HUES64 (cell line): ENCODE results near the gene DRD5.
"Not testable (repeated sequence)": the region's sequence is repeated elsewhere in the genome, so short reads cannot be mapped to it uniquely, and the experiment has no call there.

Experiments used
- H3K27ac ChIP-seq: 2 replicates; pipeline ENCODE4 v1.7.0; 2013; ENCODE audit warnings: low read depth, low read length, inconsistent platforms
- H3K27me3 ChIP-seq: 2 replicates; pipeline ENCODE4 v1.6.1; 2013; ENCODE audit warnings: mild to moderate bottlenecking, low read length; ENCODE audit not compliant: insufficient read depth
- H3K36me3 ChIP-seq: 2 replicates; pipeline ENCODE4 v1.6.1; 2013; ENCODE audit warnings: mild to moderate bottlenecking, low read length; ENCODE audit not compliant: insufficient read depth
- H3K4me1 ChIP-seq: 2 replicates; pipeline ENCODE4 v1.6.1; 2013; ENCODE audit warnings: mild to moderate bottlenecking, low read length, moderate library complexity; ENCODE audit not compliant: insufficient read depth
- H3K4me3 ChIP-seq: 2 replicates; pipeline ENCODE4 v1.5.1; 2013; ENCODE audit warnings: mild to moderate bottlenecking, low read length, moderate library complexity
- H3K9ac ChIP-seq: 2 replicates; pipeline ENCODE4 v1.6.1; 2013; ENCODE audit warnings: mild to moderate bottlenecking, low read depth, low read length
- H3K9me3 ChIP-seq: 2 replicates; pipeline ENCODE4 v1.6.1; 2013; ENCODE audit warnings: low read depth, low read length; ENCODE audit not compliant: insufficient read depth
- WGBS: fragments of 150-250, 120-280 bp; methylation state at CpG from one replicate; pipeline ENCODE4 v1.1.7; 2013; ENCODE audit warnings: missing lambda C conversion rate; 5-methylcytosine and 5-hydroxymethylcytosine counted together

The DRD5 gene

DNA sequence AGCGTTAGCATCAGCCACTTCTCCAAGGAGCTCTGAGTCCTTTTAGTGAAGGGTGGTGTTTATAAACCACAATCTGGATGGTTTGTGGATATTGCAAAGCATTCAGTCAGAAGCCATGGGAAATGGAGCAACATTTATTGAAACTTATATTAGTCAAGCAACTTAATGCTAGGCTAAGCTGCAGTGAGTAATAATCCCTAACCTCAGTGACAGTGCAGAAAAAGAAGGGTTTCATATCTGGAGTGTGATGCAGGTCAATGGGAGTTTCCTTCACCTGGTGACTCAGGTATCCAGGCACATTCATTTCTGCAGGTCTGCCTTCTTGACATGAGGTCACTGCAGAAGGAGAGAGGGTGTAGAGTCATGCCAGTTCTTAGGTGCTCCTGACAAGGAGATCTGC lies 10.4 kb upstream of the DRD5 start:
- Histone ChIP-seq H3K9ac (no peak overlapping the region), H3K4me1 (no peaks in the 10 kb centered on the region), H3K9me3 (no peaks in the 10 kb centered on the region), H3K36me3 (no peaks in the 10 kb centered on the region), H3K27ac (no peak overlapping the region), H3K4me3 (no peak overlapping the region), H3K27me3 (no peaks in the 10 kb centered on the region; the same call in 1 of the 2 replicates)
- no CpG with 5 or more reads among the region's 1 CpG for WGBS

DNA sequence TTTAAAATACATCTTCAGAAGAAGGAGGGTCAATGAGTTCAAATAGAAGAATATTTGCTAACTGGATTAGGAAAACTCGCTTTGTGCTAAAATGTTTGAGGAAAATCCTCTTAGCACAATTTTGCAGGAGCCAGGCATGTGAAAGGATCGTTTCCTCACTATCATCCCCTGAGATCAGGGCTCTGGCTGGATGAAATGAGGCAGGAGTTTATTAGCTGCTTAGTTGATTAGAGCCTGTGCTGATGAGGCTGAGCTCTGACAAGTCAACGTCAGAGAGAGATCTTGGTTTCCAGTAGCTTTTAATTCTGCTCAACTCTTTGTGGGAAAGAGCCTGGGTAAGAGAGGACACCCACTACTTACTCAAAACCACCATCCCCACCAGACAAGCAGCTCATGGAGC lies 8.0 kb upstream of the DRD5 start:
- 76% methylated on average over 3 of the region's 3 CpGs for WGBS

DNA sequence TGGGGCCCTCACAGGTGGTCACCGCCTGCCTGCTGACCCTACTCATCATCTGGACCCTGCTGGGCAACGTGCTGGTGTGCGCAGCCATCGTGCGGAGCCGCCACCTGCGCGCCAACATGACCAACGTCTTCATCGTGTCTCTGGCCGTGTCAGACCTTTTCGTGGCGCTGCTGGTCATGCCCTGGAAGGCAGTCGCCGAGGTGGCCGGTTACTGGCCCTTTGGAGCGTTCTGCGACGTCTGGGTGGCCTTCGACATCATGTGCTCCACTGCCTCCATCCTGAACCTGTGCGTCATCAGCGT lies 652 bp downstream of the DRD5 start:
- Histone ChIP-seq H3K4me1 (no peaks in the 10 kb centered on the region), H3K27ac (no peak overlapping the region), H3K9me3 (no peaks in the 10 kb centered on the region), H3K27me3 (peaks cover 43% of the 10 kb centered on the region), H3K9ac (no peak overlapping the region), H3K36me3 (no peaks in the 10 kb centered on the region), H3K4me3 (peak overlapping the region; percentile 55)
- 81% methylated on average over 22 of the region's 22 CpGs for WGBS

More for the DNA sequence above, 8.0 kb upstream of the DRD5 start:
- no peaks in the 10 kb centered on the region for H3K9me3 ChIP-seq
- no peaks in the 10 kb centered on the region; the same call in 1 of the 2 replicates for H3K27me3 ChIP-seq
- H3K9ac ChIP-seq = no peak overlapping the region
- H3K27ac ChIP-seq = no peak overlapping the region
- H3K4me1 ChIP-seq = no peaks in the 10 kb centered on the region
- H3K36me3 ChIP-seq = no peaks in the 10 kb centered on the region
- H3K4me3 ChIP-seq = no peak overlapping the region

DNA sequence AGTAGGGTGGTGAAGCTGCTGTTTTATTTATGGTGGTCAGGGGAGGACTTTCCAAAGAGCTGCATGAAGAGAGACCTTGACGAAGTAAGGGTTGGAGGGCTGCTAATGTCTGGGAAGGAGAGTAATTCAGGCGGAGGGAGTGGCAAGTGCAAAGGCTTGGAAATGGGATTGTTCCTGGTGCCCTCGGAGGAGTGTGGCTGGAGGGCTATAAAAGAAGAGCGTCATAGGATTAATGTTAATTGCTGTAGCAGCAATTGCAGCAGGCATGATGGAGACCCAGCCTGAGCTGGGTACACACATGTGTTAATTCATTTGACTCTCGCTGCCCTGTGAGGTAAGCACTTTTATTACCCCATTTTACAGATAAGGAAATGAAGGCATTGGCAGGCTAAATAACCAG lies 4.5 kb downstream of the DRD5 start:
- not testable (repeated sequence) for H3K36me3 ChIP-seq, H3K4me1 ChIP-seq, H3K9ac ChIP-seq, H3K9me3 ChIP-seq, H3K4me3 ChIP-seq, H3K27ac ChIP-seq
- H3K27me3 ChIP-seq = peaks cover 30% of the 10 kb centered on the region
- 86% methylated on average over 5 of the region's 5 CpGs for WGBS

DNA sequence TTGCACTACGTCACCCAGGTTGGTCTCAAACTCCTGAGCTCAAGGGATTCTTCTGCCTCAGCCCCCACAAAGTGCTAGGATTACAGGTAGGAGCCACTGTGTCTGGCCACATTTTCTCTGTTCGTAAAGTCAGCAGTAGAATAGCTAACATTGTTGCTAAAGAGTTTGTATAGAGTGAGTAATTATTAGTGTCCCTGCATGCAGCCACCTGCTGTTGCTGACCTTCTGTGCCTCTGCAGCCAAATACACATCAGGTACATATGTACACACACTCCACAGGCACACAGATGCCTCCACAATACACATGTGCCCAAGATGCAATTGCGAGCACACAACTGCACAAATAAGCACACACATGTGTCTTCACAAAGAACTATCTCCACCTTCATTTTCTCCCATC lies 10.9 kb downstream of the DRD5 start:
- 95% methylated on average over 3 of the region's 3 CpGs for WGBS
- Histone ChIP-seq H3K27me3 (no peaks in the 10 kb centered on the region), H3K9ac (no peak overlapping the region), H3K27ac (no peak overlapping the region), H3K36me3 (no peaks in the 10 kb centered on the region), H3K4me1 (no peaks in the 10 kb centered on the region), H3K4me3 (no peak overlapping the region), H3K9me3 (no peaks in the 10 kb centered on the region)

DNA sequence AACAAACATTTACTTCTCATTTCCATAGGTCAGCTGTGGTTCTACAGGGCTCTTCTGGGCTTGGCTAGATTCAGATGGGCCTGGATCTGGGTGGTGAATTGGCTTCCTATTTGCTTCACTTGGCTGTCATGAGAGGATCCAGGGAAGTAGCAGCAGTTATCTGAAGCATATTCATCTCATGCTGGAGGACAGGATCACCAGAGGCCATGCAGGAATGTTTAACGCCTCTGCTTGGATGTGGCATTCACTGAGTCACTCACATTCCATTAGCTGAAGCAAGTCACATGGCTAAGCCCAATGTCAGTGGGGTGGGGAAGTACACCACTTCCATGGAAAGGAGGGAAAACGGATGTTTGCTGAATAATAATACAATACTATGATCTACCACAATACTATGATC lies 15.2 kb downstream of the DRD5 start:
- H3K4me3 ChIP-seq, H3K9ac ChIP-seq, H3K27me3 ChIP-seq, H3K27ac ChIP-seq, H3K4me1 ChIP-seq, H3K36me3 ChIP-seq, H3K9me3 ChIP-seq: not testable (repeated sequence)
- WGBS = no CpG with 5 or more reads among the region's 2 CpGs

DNA sequence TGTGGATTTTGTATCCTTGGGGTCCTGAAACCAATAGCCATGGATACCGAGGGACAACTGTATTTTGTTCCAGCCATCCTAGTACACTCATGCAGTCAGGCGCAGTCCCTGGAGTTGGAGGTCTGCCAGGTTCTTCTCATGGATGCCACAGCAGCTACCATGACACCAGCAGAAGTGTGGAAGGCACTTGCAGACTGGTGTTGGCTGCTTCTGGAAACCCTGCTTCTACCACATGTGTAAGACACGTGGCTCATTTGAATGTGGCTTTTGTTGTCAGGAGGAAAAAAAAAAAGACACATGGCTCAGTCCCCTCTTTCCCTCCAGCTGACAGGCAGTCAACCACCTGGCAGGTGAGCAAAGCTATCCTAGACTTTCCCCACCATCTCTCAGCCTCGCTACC lies 19.4 kb downstream of the DRD5 start:
- no peak overlapping the region for H3K4me3 ChIP-seq
- H3K36me3 ChIP-seq = no peaks in the 10 kb centered on the region
- WGBS = 93% methylated on average over 3 of the region's 4 CpGs
- H3K27ac ChIP-seq = no peak overlapping the region
- 0 out of 2 replicates have a peak, but pooled peaks cover 8% of the 10 kb centered on the region for H3K4me1 ChIP-seq
- no peaks in the 10 kb centered on the region for H3K9me3 ChIP-seq
- H3K27me3 ChIP-seq = no peaks in the 10 kb centered on the region
- no peak overlapping the region for H3K9ac ChIP-seq

DNA sequence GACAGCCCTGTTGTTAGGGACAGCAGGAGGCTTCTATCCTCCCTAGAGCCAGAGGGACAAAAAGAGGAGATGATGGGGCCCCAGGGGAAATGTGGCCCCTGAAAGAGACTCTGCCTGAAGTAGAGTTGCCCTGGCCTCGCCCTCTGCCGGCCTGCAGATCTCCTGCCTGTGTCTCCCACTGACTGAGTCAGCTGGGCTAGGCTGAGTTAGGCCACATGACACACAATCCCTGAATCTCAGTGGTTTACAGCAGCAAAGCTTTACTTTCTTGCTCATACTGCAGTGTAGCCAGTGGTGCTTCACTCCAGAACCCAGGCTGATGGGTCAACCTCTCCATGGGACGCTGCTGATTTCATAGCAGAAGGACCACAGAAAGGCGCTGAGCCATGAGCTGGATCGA lies 23.5 kb downstream of the DRD5 start:
- Histone ChIP-seq H3K36me3 (no peaks in the 10 kb centered on the region), H3K4me3 (no peak overlapping the region), H3K9ac (no peak overlapping the region), H3K27ac (no peak overlapping the region), H3K27me3 (no peaks in the 10 kb centered on the region), H3K4me1 (0 out of 2 replicates have a peak, but pooled peaks cover 8% of the 10 kb centered on the region), H3K9me3 (no peaks in the 10 kb centered on the region)
- 88% methylated on average over 5 of the region's 5 CpGs for WGBS

DNA sequence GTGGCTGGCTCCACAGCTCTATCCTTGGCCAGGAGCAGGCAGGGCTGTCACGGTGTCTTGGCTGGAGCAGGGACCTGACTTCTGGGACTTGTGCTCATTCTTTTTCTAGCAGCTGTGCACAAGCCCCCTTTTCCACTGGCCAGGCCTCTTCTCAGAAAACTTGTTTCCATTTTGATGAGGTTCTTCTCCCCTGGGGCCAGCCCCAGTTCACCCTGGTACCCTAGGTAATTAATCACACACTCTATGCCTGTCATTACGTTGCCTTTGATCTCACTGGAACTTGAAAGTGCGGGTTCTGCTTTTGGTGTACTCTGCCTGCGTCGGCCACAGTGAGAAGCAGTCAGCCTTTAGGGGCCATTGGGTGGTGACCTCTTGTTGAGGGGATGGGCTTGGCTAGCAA lies 26.6 kb downstream of the DRD5 start:
- no peaks in the 10 kb centered on the region for H3K36me3 ChIP-seq
- H3K9me3 ChIP-seq = no peaks in the 10 kb centered on the region
- WGBS = 90% methylated on average over 5 of the region's 5 CpGs
- no peak overlapping the region for H3K27ac ChIP-seq
- H3K27me3 ChIP-seq = no peaks in the 10 kb centered on the region
- H3K4me1 ChIP-seq = 0 out of 2 replicates have a peak, but pooled peaks cover 8% of the 10 kb centered on the region
- no peak overlapping the region for H3K9ac ChIP-seq
- H3K4me3 ChIP-seq = no peak overlapping the region

DNA sequence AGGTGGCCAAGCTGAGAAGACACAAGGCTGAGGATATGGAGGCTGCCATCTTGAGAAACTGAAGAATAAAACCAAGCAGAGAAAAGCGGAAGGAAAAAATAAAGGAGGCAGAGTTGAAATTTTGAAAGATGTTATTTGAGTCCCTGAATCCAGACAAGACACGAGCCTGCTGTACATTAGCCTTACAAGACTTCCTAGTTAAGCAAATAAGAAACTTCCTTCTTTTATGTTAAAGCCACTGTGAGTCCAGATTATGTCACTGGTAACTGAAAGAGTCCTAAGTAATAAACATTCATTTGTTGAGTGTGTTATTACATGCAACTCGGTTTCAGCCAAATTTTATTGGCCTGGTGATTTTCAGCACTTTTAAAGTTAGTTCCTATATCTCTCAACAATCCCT lies 30.4 kb downstream of the DRD5 start:
- H3K27ac ChIP-seq = no peak overlapping the region
- no peak overlapping the region for H3K9ac ChIP-seq
- H3K27me3 ChIP-seq = no peaks in the 10 kb centered on the region
- no peaks in the 10 kb centered on the region for H3K4me1 ChIP-seq
- H3K36me3 ChIP-seq = no peaks in the 10 kb centered on the region
- no peaks in the 10 kb centered on the region for H3K9me3 ChIP-seq
- WGBS = 100% methylated on average over 2 of the region's 3 CpGs
- H3K4me3 ChIP-seq = no peak overlapping the region

DNA sequence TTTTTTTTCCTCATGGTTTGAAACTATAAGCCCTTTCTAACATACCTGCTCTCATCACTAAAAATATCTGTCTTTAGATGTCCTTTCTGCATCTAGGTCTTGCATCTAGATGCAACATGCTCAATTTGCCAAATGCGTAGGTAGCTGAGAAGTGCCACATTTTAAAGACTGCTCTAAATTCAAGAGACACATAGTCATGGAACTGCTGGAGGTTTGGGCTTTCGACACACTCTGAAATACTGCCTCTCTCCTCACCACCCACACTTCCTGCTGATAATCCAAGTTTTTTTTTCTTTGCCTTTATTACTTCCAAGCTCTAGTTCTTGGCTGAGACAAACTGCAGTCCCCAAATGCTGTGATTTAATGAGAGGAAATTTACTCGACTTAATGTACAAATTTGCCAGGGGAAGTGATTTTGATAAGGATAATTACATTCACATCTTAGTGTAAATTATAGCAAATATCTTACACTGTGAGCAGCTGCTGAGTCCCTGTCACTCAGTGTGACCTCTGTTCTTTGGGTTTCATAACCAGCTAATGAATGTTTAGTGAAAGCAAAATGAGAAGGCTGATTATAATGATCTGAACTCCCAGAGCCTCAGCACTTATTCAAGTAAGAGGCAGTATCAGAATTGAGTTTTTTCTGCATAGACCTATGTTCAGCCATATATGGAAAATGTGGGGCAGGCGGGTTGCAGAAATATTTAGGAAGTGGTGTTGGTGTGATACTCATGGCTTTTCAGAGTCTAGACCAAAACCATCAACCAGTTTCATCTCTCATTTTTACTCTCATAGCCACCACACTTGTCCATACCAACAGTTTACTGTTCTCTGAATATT lies 31.3 kb downstream of the DRD5 start:
- Histone ChIP-seq H3K4me1 (no peaks in the 10 kb centered on the region), H3K9ac (no peak overlapping the region), H3K4me3 (no peak overlapping the region), H3K9me3 (no peaks in the 10 kb centered on the region), H3K36me3 (no peaks in the 10 kb centered on the region), H3K27me3 (no peaks in the 10 kb centered on the region), H3K27ac (no peak overlapping the region)
- 89% methylated on average over 3 of the region's 4 CpGs for WGBS

DNA sequence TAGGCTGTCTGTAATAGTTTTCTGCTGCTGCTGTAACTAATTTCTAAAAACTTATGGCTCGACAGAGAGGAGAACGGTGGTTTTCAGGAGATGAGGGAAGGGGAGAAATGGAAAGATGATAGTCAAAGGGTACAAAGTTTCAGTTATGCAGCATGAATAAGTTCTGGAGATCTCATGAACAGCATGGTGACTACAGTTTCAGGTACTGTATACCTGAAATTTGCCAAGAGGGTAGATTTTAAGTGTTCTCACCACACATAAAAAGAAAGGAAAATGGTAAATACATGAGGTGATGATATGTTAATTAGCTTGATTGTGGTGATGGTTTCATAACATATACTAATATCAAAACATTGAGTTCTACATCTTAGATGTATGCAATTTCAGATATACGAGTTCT lies 34.9 kb downstream of the DRD5 start:
- Histone ChIP-seq H3K4me1 (no peaks in the 10 kb centered on the region), H3K9ac (no peak overlapping the region), H3K27me3 (no peaks in the 10 kb centered on the region), H3K36me3 (no peaks in the 10 kb centered on the region), H3K4me3 (no peak overlapping the region), H3K27ac (no peak overlapping the region), H3K9me3 (no peaks in the 10 kb centered on the region)
- 94% methylated on average over 2 of the region's 3 CpGs for WGBS
